ENCODE data around the gene PRDM16. TPM values are rescaled to one million over a fixed set of nuclear protein-coding genes. Genes with fewer than 3 reads are reported as not detected.

The PRDM16 gene
- total RNA-seq, 1 experiment from 2014 or later, result 6.1 TPM

DNA sequence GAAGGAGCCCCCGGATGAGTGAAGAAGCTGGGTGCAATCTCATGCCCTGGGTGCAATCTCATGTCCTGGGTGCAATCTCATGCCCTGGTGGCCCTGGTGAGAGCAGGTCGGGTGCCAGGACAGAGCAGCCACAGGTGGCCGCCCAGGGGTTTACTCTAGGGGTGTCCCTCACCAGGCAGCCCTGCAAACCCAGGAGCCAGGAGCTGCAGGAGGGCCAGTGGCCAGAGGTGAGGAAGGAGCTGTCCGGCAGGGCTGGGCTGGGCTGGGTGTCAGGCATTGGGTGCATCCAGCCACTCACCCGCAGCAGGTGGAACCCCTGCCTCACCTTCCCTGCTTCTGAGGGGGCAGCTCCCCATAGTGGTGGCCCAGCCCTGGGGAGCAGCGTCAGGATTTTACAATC is 79.2 kb downstream of the PRDM16 start:
- CTCF ChIA-PET, result no interaction called here
- H3K27me3 ChIP-seq (ENCODE audit: insufficient read depth, low read length), result no peaks in the 10 kb centered on the region
- BruUV-seq (replicated peaks), result no TSS peak

GRCh38 chr1:3149277-3149676 is 80.3 kb downstream of the PRDM16 start:
- BruUV-seq (replicated peaks), result no TSS peak
- no peaks in the 10 kb centered on the region for H4K20me1 ChIP-seq (ENCODE audit: insufficient read depth)
- H3K9me3 ChIP-seq (ENCODE audit: control insufficient read depth in 1 of 2, insufficient read depth in 1 of 2, low read depth in 1 of 2, low read length in 2 of 2), result no peaks in the 10 kb centered on the region
- no peak overlapping the region for H3K27ac ChIP-seq (ENCODE audit: low read depth, low read length)
- CTCF ChIA-PET, result no interaction called here
- intact Hi-C loops (cut with micrococcal nuclease), result no loop called here
- H2AFZ ChIP-seq (ENCODE audit: low read depth, low read length, poor library complexity, severe bottlenecking), result no peak overlapping the region
- no peak overlapping the region for H3K4me2 ChIP-seq (ENCODE audit: low read length)
- H3K9me2 ChIP-seq (ENCODE audit: insufficient read depth), result no peaks in the 10 kb centered on the region
- H3K79me2 ChIP-seq (ENCODE audit: insufficient read depth, low read length), result no peaks in the 10 kb centered on the region
- no peak overlapping the region for H3K4me3 ChIP-seq (replicated peaks in 1 of 2; ENCODE audit: low read depth in 1 of 2, low read length in 2 of 2)
- RAD21 ChIA-PET (ENCODE audit: low non-redundant PET in 1 of 2, low total read pairs in 2 of 2, uncharacterized antibody in 2 of 2, unreplicated experiment in 2 of 2), result no interaction called here
- no peak for DNase-seq (ENCODE audit: low read depth, low spot score)
- no peaks in the 10 kb centered on the region for H3K4me1 ChIP-seq (ENCODE audit: control insufficient read depth in 1 of 2, insufficient read depth in 2 of 2, low read length in 2 of 2)
- no peaks in the 10 kb centered on the region for H3K36me3 ChIP-seq (ENCODE audit: control insufficient read depth in 1 of 2, insufficient read depth in 2 of 2, low read length in 2 of 2)
- no peaks in the 10 kb centered on the region for H3K27me3 ChIP-seq (ENCODE audit: insufficient read depth, low read length)
- POLR2A ChIA-PET, result no interaction called here
- H3K9ac ChIP-seq (ENCODE audit: low read length), result no peak overlapping the region
- ATAC-seq, result no peak
- TF ChIP-seq ZFX (IDR thresholded peaks at IDR 0.05) (no peak), EZH2phosphoT487 (IDR thresholded peaks at IDR 0.05; ENCODE audit: borderline replicate concordance) (no peak), YY1 (IDR thresholded peaks at IDR 0.05; ENCODE audit: extremely low read depth, insufficient replicate concordance, low read depth, low read length) (no peak), SIN3A (IDR thresholded peaks at IDR 0.05; ENCODE audit: low read depth) (no peak), EZH2 (IDR thresholded peaks at IDR 0.05) (no peak), TCF7L2 (IDR thresholded peaks at IDR 0.05; ENCODE audit: borderline replicate concordance, extremely low read depth, insufficient read depth, insufficient read length) (no peak), CBX3 (IDR thresholded peaks at IDR 0.05; ENCODE audit: low read depth) (no peak), FOSL1 (IDR thresholded peaks at IDR 0.05; ENCODE audit: low read depth) (no peak), JUND (IDR thresholded peaks at IDR 0.05) (no peak), SP1 (IDR thresholded peaks at IDR 0.05; ENCODE audit: low read depth) (no peak), EGR1 (IDR thresholded peaks at IDR 0.05; ENCODE audit: low read depth) (no peak), RAD21 (IDR thresholded peaks at IDR 0.05; ENCODE audit: low read depth) (no peak), ELF1 (IDR thresholded peaks at IDR 0.05; ENCODE audit: borderline replicate concordance, low read depth) (no peak), POLR2AphosphoS5 (IDR thresholded peaks at IDR 0.05; ENCODE audit: low read depth, low read length) (no peak)
- TF ChIP-seq, protein P1, sequence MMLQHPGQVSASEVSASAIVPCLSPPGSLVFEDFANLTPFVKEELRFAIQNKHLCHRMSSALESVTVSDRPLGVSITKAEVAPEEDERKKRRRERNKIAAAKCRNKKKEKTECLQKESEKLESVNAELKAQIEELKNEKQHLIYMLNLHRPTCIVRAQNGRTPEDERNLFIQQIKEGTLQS (IDR thresholded peaks at IDR 0.05), result no peak
- TF ChIP-seq, protein P2, sequence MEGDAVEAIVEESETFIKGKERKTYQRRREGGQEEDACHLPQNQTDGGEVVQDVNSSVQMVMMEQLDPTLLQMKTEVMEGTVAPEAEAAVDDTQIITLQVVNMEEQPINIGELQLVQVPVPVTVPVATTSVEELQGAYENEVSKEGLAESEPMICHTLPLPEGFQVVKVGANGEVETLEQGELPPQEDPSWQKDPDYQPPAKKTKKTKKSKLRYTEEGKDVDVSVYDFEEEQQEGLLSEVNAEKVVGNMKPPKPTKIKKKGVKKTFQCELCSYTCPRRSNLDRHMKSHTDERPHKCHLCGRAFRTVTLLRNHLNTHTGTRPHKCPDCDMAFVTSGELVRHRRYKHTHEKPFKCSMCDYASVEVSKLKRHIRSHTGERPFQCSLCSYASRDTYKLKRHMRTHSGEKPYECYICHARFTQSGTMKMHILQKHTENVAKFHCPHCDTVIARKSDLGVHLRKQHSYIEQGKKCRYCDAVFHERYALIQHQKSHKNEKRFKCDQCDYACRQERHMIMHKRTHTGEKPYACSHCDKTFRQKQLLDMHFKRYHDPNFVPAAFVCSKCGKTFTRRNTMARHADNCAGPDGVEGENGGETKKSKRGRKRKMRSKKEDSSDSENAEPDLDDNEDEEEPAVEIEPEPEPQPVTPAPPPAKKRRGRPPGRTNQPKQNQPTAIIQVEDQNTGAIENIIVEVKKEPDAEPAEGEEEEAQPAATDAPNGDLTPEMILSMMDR (IDR thresholded peaks at IDR 0.05 in 2 of 3, conservative IDR thresholded peaks at IDR 0.05 in 1 of 3; ENCODE audit: borderline replicate concordance in 1 of 3, insufficient read depth in 1 of 3, low read depth in 2 of 3, low read length in 2 of 3), result no peak

More for the DNA sequence above, 79.2 kb downstream of the PRDM16 start:
- Histone ChIP-seq H3K4me1 (ENCODE audit: control insufficient read depth in 1 of 2, insufficient read depth in 2 of 2, low read length in 2 of 2) (no peaks in the 10 kb centered on the region), H3K9me2 (ENCODE audit: insufficient read depth) (no peaks in the 10 kb centered on the region), H3K9me3 (ENCODE audit: control insufficient read depth in 1 of 2, insufficient read depth in 1 of 2, low read depth in 1 of 2, low read length in 2 of 2) (no peaks in the 10 kb centered on the region), H4K20me1 (ENCODE audit: insufficient read depth) (no peaks in the 10 kb centered on the region), H3K9ac (ENCODE audit: low read length) (no peak overlapping the region), H3K79me2 (ENCODE audit: insufficient read depth, low read length) (no peaks in the 10 kb centered on the region), H2AFZ (ENCODE audit: low read depth, low read length, poor library complexity, severe bottlenecking) (no peak overlapping the region), H3K4me2 (ENCODE audit: low read length) (no peak overlapping the region), H3K36me3 (ENCODE audit: control insufficient read depth in 1 of 2, insufficient read depth in 2 of 2, low read length in 2 of 2) (no peaks in the 10 kb centered on the region), H3K4me3 (replicated peaks in 1 of 2; ENCODE audit: low read depth in 1 of 2, low read length in 2 of 2) (no peak overlapping the region), H3K27ac (ENCODE audit: low read depth, low read length) (no peak overlapping the region)
- ChIA-PET POLR2A (no interaction called here), RAD21 (ENCODE audit: low non-redundant PET in 1 of 2, low total read pairs in 2 of 2, uncharacterized antibody in 2 of 2, unreplicated experiment in 2 of 2) (no interaction called here)
- DNase-seq (ENCODE audit: low read depth, low spot score) (no peak), ATAC-seq (no peak)
- intact Hi-C loops (cut with micrococcal nuclease), result no loop called here
- TF ChIP-seq RAD21 (IDR thresholded peaks at IDR 0.05; ENCODE audit: low read depth) (no peak), POLR2A (IDR thresholded peaks at IDR 0.05; ENCODE audit: borderline replicate concordance, extremely low read depth, insufficient read depth, insufficient read length) (no peak), YY1 (IDR thresholded peaks at IDR 0.05; ENCODE audit: extremely low read depth, insufficient replicate concordance, low read depth, low read length) (no peak), FOSL1 (IDR thresholded peaks at IDR 0.05; ENCODE audit: low read depth) (no peak), SIN3A (IDR thresholded peaks at IDR 0.05; ENCODE audit: low read depth) (no peak), SRF (IDR thresholded peaks at IDR 0.05; ENCODE audit: low read depth) (no peak), EZH2 (IDR thresholded peaks at IDR 0.05) (no peak), EZH2phosphoT487 (IDR thresholded peaks at IDR 0.05; ENCODE audit: borderline replicate concordance) (no peak)
